GM19468 (cell line): ENCODE results near the gene EFCAB3.
A peak's percentile ranks its signal among the peaks of the same experiment; 100 is the strongest.
"Not testable (repeated sequence)": the region's sequence is repeated elsewhere in the genome, so short reads cannot be mapped to it uniquely, and the experiment has no call there.

Source experiments
- ATAC-seq: cut with Tn5 transposase; IDR thresholded peaks from one replicate; pipeline ENCODE4 v1.9.1; 2021; ENCODE audit warnings: mild to moderate bottlenecking, moderate library complexity, moderate number of reproducible peaks; ENCODE audit not compliant: unreplicated experiment; ENCODE audit errors: extremely low read depth

EFCAB3 gene

GRCh38 chr17:62380253-62380652 lies at the start of gene EFCAB3:
EFCAB3 (plus strand) TSS chr17:62380553; CDS start chr17:62382980, 2,427 bp downstream.
- no peak for ATAC-seq

- ATAC-seq, result no peak
These were observed 43.8 kb upstream of the EFCAB3 start for GRCh38 chr17:62336527-62336926.

GRCh38 chr17:62343764-62344270 lies 36.5 kb upstream of the EFCAB3 start:
- no peak for ATAC-seq

- ATAC-seq, result no peak
These were observed 29.2 kb upstream of the EFCAB3 start for GRCh38 chr17:62351176-62351575.

- ATAC-seq, result no peak
These were observed 14.2 kb upstream of the EFCAB3 start for GRCh38 chr17:62366191-62366590.

- ATAC-seq, result no peak
These were observed 1.2 kb downstream of the EFCAB3 start for GRCh38 chr17:62381561-62381960.

GRCh38 chr17:62388856-62389255 lies 8.5 kb downstream of the EFCAB3 start:
- ATAC-seq, result no peak

GRCh38 chr17:62392908-62393307 lies 12.6 kb downstream of the EFCAB3 start:
- ATAC-seq, result no peak

GRCh38 chr17:62398891-62399290 lies 18.5 kb downstream of the EFCAB3 start:
- no peak for ATAC-seq

GRCh38 chr17:62405451-62405850 lies 25.1 kb downstream of the EFCAB3 start:
- no peak for ATAC-seq

GRCh38 chr17:62413090-62413489 lies 32.7 kb downstream of the EFCAB3 start:
- not testable (repeated sequence) for ATAC-seq

- ATAC-seq, result peak; percentile 86
These were observed 43.5 kb downstream of the EFCAB3 start, which contains the start of gene METTL2A for GRCh38 chr17:62423647-62424461. METTL2A (plus strand) TSS chr17:62423897; CDS start chr17:62423903, 6 bp downstream.

GRCh38 chr17:62426214-62426613 lies 45.9 kb downstream of the EFCAB3 start:
- ATAC-seq, result not testable (repeated sequence)

- ATAC-seq, result not testable (repeated sequence)
These were observed 54.9 kb downstream of the EFCAB3 start for GRCh38 chr17:62435251-62435650.

GRCh38 chr17:62441181-62441580 lies 60.8 kb downstream of the EFCAB3 start:
- not testable (repeated sequence) for ATAC-seq

- no peak for ATAC-seq
These were observed 63.7 kb downstream of the EFCAB3 start for GRCh38 chr17:62444063-62444462.

- not testable (repeated sequence) for ATAC-seq
These were observed 65.4 kb downstream of the EFCAB3 start for GRCh38 chr17:62445791-62446190.

GRCh38 chr17:62452195-62452594 lies 71.8 kb downstream of the EFCAB3 start:
- ATAC-seq, result not testable (repeated sequence)

GRCh38 chr17:62453041-62453440 lies 72.7 kb downstream of the EFCAB3 start:
- ATAC-seq, result not testable (repeated sequence)

GRCh38 chr17:62453656-62454055 lies 73.3 kb downstream of the EFCAB3 start:
- ATAC-seq, result not testable (repeated sequence)

GRCh38 chr17:62454111-62454510 lies 73.8 kb downstream of the EFCAB3 start:
- peak; percentile 40 for ATAC-seq

- no peak for ATAC-seq
These were observed 75.7 kb downstream of the EFCAB3 start for GRCh38 chr17:62456016-62456415.
